ENCODE measurements around the gene EPB41L3.

Gene EPB41L3

GRCh38 chr18:5546660-5547059, 2.9 kb upstream of the EPB41L3 start:
- Histone ChIP-seq H3K4me3 (no peak overlapping the region), H3K27ac (no peak overlapping the region)
- no peak for DNase-seq (ENCODE audit: low spot score)
- TF ChIP-seq CTCF (IDR thresholded peaks at IDR 0.05), result no peak

DNA sequence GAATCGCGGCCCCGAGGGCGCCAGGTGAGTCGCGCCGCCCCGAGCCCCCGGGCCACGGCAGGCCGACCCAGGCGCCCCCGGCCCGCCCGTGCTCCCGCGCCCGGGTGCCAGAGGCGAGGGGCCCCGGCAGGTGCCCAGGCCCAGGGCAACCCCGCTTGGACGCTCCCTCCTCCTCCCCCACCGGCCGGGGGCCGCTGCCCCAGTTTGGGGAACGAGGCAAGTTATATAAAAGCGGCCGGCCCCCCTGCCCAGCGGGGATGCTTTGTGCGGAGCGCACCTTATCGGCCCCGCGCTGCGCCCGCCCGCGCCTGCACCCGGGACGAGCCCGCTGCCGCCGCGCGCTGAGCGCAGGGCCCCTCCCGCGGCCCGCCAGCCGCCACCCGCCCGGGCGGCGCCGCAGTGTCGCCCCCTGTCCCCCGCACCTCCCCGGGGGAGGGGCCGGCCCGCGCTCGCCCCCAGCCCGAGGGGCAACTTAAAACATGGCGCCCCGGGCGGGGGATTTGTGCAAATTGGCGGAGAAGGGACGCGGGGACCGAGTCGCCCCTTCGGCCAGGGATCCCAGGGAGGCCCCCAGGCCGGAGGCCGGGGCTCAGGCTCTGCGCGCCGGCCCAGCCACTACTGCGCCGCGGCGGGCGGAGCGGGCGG, 639 bp downstream of the EPB41L3 start:
- TF ChIP-seq CTCF (IDR thresholded peaks at IDR 0.05), result no peak

DNA sequence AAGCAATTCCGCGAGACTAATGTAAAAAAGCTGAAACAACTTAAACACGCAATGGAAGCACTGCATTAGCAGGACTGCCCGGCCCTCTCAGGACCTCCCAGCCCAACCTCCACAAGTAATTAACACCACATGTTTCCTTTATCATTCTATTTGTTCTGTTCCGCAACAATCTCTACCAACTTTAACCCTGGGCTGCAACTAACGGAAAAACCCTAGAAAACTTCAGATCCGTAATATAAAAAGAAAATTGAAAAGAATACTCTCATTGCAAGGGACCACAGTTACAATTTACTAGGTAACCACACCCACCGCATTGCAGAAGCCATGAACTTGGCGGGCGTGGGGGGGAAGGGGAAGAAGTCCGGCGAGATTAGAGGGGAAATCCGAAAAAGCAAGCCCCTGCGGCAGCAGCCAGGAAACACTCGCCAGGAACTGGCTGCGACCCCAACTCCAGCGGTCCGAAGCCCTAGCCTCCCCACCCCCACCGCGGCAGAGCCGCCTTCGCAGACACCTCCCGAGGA, 1.2 kb downstream of the EPB41L3 start:
- Histone ChIP-seq H3K27ac (peak overlapping the region; percentile 27 to 87), H3K4me3 (peak overlapping the region; percentile 79)
- DNase-seq (ENCODE audit: low spot score), result no peak
- TF ChIP-seq CTCF (IDR thresholded peaks at IDR 0.05), result no peak

More for the DNA sequence above, 639 bp downstream of the EPB41L3 start:
- peak overlapping the region; percentile 27 to 87 for H3K27ac ChIP-seq
- peak overlapping the region; percentile 79 for H3K4me3 ChIP-seq
- no peak for DNase-seq (ENCODE audit: low spot score)

DNA sequence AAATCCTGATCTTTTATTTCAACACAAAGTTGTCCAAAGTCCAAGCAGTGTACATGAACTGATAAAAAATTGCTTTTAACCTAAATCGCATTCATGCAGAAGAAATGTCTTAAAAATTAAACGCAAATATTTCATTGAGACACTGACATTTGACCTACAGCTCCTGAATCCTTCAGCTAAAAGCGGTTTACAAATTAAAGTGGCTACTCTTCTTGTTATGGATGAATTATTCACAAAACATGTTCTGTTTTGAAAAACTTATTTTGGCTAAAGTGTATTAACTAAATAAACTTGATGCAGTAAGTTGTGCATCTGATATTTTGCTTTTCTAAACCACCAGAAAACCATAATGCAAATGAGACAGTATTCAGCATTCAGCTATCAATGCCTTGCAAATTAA, 2.2 kb downstream of the EPB41L3 start:
- no peak for TF ChIP-seq CTCF (IDR thresholded peaks at IDR 0.05)
- no peak overlapping the region for H3K27ac ChIP-seq
- H3K4me3 ChIP-seq, result no peak overlapping the region
- DNase-seq (ENCODE audit: low spot score), result no peak

DNA sequence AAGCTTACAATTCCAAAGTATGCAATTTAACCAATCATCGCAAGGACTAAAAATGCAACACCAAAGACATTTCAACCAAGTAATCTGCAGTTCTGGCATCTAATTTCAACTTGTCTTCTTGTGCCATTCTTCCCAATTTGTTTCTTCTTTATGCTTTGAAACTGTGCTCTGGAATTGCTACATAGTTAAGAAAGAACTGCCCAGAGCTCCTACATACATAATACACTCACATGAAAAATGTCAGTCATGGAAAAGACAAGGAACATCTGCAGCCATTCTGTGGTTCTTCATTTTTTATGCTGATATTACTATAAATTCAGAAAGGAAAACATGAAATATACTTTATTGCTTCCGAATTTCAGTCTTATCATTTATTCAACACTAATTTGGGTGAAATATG, 4.4 kb downstream of the EPB41L3 start:
- no peak for DNase-seq (ENCODE audit: low spot score)
- no peak overlapping the region for H3K27ac ChIP-seq
- no peak overlapping the region for H3K4me3 ChIP-seq
- no peak for TF ChIP-seq CTCF (IDR thresholded peaks at IDR 0.05)

GRCh38 chr18:5538544-5538943, 5.3 kb downstream of the EPB41L3 start:
- TF ChIP-seq CTCF (IDR thresholded peaks at IDR 0.05), result no peak
- no peak overlapping the region for H3K27ac ChIP-seq
- DNase-seq (ENCODE audit: low spot score), result no peak
- H3K4me3 ChIP-seq, result no peak overlapping the region

DNA sequence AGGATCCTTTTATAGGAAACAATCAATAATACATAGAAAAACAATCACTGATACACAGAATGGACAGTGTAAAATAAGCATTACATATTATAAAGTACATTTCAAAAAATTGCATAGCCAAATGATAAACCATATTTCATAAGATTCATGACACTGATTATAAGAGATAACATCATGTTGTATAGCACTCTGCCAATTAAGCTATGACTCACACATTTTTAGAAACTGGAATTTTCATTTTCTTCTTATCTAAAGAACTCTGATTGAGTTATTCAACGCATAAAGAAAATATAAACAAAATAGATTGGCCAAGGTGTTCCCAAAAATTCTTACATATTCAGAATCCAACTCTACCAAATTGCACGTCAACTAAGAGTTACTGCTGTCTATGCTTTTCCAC, 5.9 kb downstream of the EPB41L3 start:
- TF ChIP-seq CTCF (IDR thresholded peaks at IDR 0.05), result no peak
- no peak for DNase-seq (ENCODE audit: low spot score)
- no peak overlapping the region for H3K27ac ChIP-seq
- H3K4me3 ChIP-seq, result no peak overlapping the region
